Measurements from ENCODE around the gene ACBD6.

DNA sequence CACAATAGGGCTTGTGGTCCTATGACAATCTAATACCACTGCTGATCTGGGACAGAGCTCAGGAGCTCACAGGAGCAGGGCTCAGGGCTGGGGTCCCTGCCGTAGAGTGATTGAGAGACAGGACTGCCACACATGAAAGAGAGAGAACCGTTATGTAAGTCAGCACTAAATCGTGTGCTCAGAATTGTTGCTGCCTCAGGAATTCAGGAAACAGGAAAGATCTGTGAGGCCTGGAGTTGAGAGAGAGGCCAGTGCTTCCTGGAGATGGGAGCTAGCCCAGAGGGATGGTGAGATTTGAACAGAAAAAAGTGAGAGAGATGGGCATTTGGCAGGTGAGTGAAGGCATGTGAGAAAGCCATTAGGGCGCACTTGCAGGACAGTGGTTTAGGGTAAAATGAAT, 17.5 kb upstream of the ACBD6 start:
- TF ChIP-seq POLR2A (IDR thresholded peaks at IDR 0.05; ENCODE audit: low read depth, low read length): no peak
- TF ChIP-seq POLR2AphosphoS5 (IDR thresholded peaks at IDR 0.05; ENCODE audit: low read depth, low read length): no peak

All from GM12892 (cell line).